ENCODE data around the gene RPRD2.
A peak's percentile ranks its signal among the peaks of the same experiment; 100 is the strongest.
"Not testable (repeated sequence)": the region's sequence is repeated elsewhere in the genome, so short reads cannot be mapped to it uniquely, and the experiment has no call there.

RPRD2 gene

DNA sequence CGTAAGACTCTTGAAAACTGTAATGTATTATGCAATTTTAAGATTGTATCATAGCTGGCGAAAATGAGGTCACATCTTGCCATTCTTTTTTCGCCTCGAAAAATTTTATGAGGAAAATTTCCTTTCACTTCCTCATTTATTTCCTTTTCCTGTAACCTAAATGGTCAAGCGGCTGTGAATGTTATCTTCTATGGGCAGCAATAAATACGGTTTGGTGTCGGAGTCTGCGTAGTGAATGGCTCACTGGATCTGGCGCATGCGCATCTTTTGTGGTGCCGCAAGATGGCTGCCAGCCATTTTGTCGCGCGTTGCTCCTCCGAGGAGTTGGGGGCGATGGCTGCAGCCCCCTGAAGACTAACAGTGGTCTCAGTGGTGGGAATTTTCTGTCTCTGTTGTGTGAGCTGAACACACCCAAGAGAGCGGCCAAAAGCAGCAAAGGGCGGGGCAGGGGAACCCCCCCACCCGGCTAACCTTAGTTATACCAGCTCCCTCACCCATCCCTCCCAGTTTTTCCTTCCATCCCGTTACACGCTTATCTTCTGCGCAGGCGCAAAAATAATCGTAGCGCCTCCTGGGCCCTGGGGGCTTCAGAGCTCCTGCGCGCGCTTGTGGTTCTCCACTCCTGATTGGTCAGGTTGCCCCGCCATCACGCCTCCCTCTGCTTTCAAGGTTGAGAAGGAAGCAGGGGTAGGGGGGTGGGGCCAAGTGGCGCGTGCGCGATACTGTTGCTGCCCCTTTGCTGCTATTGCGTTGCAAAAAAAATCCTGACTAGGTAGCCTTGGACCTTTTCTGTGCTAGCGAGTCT lies at the start of gene RPRD2:
Gene RPRD2, plus strand, starts transcription at position 722 of the 805 bp plus-strand sequence. CDS start 568 bp downstream, outside the sequence.
- Mint-ChIP-seq H3K4me1 (peaks cover 20% of the 10 kb centered on the region), H3K4me3 (peak within 1 kb of the TSS; percentile 92), H3K27ac (peak within 1 kb of the TSS; percentile 99), H3K36me3 (peaks cover 45% of the 10 kb centered on the region), H3K9me3 (no peaks in the 10 kb centered on the region)
- peak; percentile 97 for ATAC-seq
- DNase-seq (ENCODE audit: low spot score in 2 of 2): peak; percentile 90 to 99

DNA sequence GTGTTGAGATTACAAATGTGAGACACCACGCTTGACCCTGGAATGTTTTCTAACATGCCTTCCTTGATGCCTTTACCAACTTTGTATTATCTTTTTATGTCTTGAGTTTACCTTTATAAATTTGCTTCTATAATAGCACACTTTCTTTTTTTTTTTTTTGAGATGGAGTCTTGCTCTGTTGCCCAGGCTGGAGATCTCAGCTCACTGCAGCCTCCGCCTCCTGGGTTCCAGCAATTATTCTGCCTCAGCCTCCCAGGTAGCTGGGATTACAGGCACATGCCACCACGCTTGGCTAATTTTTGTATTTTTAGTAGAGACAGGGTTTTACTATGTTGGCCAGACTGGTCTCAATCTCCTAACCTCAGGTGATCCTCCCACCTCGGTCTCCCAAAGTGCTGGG lies 49.3 kb upstream of the RPRD2 start:
- ATAC-seq; H3K36me3 Mint-ChIP-seq; H3K4me3 Mint-ChIP-seq; H3K27ac Mint-ChIP-seq; H3K9me3 Mint-ChIP-seq; H3K4me1 Mint-ChIP-seq; DNase-seq (ENCODE audit: low spot score in 2 of 2): not testable (repeated sequence)

DNA sequence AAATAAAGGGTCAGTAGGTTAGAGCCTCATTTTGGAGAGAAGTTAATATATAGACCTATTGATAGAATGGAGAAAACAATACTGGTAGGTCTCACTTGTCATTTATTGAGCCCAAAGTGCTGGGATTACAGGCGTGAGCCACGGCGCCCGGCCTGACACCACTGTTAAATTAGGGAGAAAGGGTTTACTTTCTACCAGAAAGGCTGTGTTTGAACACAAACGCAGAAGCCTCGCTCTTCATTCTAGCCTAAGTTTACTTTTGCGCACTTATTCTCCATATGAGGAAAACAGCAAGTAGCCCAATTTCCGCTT lies 43.3 kb upstream of the RPRD2 start:
- no peak for ATAC-seq
- DNase-seq (ENCODE audit: low spot score in 2 of 2): peak in 1 of 2 donors; percentile 51
- H3K9me3 Mint-ChIP-seq: no peaks in the 10 kb centered on the region
- peaks cover 46% of the 10 kb centered on the region for H3K36me3 Mint-ChIP-seq
- peak overlapping the region; percentile 99 for H3K4me3 Mint-ChIP-seq
- H3K4me1 Mint-ChIP-seq: peaks cover 9% of the 10 kb centered on the region
- H3K27ac Mint-ChIP-seq: peak overlapping the region; percentile 99

DNA sequence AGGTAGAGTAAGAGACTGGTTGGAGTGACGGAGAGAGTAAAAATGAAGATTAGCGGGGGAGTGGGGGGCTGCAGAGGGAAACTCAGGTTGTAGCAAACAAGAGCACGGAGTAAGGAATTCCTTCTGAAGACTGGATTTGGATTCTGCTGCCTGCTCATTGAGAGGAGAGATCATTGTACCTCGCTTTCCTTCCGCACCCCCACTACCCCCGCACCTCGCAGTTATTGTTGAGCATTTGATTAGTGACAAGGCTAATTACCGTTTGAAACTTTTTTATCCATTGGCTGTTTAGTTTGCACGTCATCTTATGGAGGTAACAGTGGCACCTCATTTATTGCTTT lies 42.2 kb upstream of the RPRD2 start:
- DNase-seq (ENCODE audit: low spot score in 2 of 2): no peak
- H3K4me1 Mint-ChIP-seq: peaks cover 14% of the 10 kb centered on the region
- H3K36me3 Mint-ChIP-seq: peaks cover 57% of the 10 kb centered on the region
- H3K4me3 Mint-ChIP-seq: peak overlapping the region; percentile 99
- ATAC-seq: no peak
- peak overlapping the region; percentile 99 for H3K27ac Mint-ChIP-seq
- H3K9me3 Mint-ChIP-seq: no peaks in the 10 kb centered on the region

DNA sequence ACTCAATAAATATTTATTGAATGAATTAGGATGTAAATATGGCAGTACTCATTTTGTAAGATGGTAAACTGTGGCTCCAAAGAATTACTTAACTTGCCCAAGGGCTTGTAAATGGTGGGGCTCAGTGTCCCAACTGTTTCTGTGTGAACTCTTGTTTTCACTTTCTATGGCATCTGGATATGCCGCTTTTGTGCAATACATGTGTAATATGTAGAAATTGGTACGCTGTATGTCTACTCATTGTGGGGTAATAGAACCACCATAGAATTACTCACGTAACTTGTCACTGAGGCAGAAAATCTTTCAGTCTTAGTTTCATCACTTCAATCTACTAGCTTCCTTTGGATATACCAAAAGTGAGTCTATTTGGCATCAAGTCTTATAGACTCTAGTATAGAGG lies 41.6 kb upstream of the RPRD2 start:
- ATAC-seq: peak; percentile 89

DNA sequence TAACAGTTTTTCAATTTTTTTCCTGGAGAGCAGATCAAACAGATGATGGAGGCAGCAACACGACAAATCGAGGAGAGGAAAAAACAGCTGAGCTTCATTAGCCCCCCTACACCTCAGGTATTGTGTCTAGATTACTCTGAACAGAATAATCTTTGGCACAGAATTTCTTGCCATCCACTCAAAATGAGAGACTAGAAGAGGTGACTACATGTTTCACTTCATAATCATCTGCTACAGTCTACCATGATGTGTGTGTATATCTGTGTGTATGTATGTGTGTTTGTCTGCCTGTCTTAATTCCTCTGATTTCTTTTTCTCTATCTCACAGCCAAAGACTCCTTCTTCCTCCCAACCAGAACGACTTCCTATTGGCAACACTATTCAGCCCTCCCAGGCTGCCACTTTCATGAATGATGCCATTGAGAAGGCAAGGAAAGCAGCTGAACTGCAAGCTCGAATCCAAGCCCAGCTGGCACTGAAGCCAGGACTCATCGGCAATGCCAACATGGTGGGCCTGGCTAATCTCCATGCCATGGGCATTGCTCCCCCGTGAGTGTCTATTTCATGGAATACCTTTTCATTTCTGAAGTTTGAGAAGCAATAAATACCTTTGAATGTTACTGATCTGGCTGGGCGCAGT lies 31.2 kb upstream of the RPRD2 start:
- Mint-ChIP-seq H3K4me3 (no peak overlapping the region), H3K9me3 (no peaks in the 10 kb centered on the region), H3K27ac (peak overlapping the region; percentile 53), H3K4me1 (peaks cover 15% of the 10 kb centered on the region), H3K36me3 (peaks cover 100% of the 10 kb centered on the region)
- ATAC-seq (peak; percentile 51), DNase-seq (ENCODE audit: low spot score in 2 of 2) (no peak)

More for the DNA sequence above, 41.6 kb upstream of the RPRD2 start:
- peaks cover 63% of the 10 kb centered on the region for H3K36me3 Mint-ChIP-seq
- no peaks in the 10 kb centered on the region for H3K9me3 Mint-ChIP-seq
- H3K4me1 Mint-ChIP-seq: peaks cover 14% of the 10 kb centered on the region
- peak overlapping the region; percentile 99 for H3K4me3 Mint-ChIP-seq
- peak overlapping the region; percentile 99 for H3K27ac Mint-ChIP-seq
- no peak for DNase-seq (ENCODE audit: low spot score in 2 of 2)

DNA sequence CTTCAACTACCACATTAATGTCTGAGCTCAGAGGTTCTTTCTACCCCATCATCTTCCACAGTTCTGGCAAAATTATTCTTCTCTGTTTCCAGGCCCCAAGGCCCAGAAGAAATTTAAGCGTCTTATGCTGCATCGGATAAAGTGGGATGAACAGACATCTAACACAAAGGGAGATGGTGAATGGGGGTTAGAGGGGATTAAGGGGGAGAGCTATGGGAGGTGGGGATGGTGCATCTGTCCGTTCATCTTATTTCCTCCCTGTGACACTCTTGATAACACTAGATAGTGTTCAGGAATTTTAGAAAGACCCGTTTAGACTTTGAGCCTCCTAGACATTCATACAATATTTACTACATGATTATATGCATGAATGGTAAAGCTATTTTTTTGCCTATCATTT lies 17.6 kb upstream of the RPRD2 start:
- Mint-ChIP-seq H3K36me3 (peaks cover 100% of the 10 kb centered on the region), H3K27ac (no peak overlapping the region)

DNA sequence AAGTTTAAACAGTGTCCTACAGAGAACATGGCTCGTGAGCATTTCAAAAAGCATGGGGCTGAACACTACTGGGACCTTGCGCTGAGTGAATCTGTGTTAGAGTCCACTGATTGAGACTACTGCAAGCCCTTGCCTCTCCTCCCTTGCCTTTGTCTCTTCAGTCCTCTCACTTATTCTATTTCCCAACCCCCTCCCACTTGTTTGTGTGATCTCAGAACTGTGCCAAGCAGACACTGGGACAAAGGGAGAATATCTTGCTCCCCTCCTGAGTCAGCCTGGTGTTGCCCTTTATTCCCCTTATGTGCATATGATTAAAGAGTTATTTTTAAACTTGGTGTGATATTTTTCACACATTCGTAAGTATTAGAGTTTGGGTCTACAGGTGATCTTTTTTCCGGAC lies 11.1 kb upstream of the RPRD2 start:
- H3K9me3 Mint-ChIP-seq: no peaks in the 10 kb centered on the region
- no peaks in the 10 kb centered on the region for H3K4me1 Mint-ChIP-seq
- no peak overlapping the region for H3K4me3 Mint-ChIP-seq
- no peak for ATAC-seq
- H3K27ac Mint-ChIP-seq: peak overlapping the region; percentile 51
- peaks cover 99% of the 10 kb centered on the region for H3K36me3 Mint-ChIP-seq
- DNase-seq (ENCODE audit: low spot score in 2 of 2): no peak

More for the DNA sequence above, 17.6 kb upstream of the RPRD2 start:
- no peaks in the 10 kb centered on the region for H3K9me3 Mint-ChIP-seq
- no peaks in the 10 kb centered on the region for H3K4me1 Mint-ChIP-seq
- ATAC-seq (no peak), DNase-seq (ENCODE audit: low spot score in 2 of 2) (no peak)
- no peak overlapping the region for H3K4me3 Mint-ChIP-seq

DNA sequence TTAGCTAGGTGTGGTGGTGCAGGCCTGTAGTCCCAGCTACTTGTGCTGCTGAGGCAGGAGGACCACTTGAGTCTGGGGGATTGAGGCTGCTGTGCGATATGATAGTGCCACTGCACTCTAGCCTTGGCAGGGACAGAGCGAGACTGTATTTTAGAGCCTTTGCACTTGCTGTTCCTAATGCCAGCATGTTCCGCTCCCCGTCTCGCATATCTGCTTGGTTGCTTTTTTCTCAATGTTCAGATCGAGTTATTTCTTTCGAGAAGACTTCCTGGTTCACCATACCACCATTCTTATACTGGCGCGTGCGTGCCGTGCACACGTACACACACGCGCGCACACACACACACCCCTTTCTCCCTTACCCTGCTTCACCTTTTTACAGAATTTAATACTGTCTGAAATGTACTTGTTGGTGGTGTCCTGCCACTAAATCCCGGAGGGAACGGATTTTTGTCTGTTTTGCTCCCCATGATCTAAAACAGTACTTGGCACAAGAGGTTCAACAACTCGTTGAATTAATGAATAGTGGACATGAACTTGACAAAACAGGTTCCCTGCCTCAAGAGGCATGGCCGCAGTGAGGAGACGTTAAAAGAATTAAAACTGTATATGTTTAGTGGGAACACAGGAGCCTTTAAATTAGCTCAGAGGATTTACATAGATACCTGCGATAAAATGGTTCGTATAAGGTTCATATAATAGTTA lies 1.1 kb upstream of the RPRD2 start:
- Mint-ChIP-seq H3K36me3 (peaks cover 40% of the 10 kb centered on the region), H3K4me3 (peak overlapping the region; percentile 92), H3K9me3 (no peaks in the 10 kb centered on the region), H3K4me1 (peaks cover 18% of the 10 kb centered on the region), H3K27ac (peak overlapping the region; percentile 99)
- DNase-seq (ENCODE audit: low spot score in 2 of 2) (no peak), ATAC-seq (no peak)

DNA sequence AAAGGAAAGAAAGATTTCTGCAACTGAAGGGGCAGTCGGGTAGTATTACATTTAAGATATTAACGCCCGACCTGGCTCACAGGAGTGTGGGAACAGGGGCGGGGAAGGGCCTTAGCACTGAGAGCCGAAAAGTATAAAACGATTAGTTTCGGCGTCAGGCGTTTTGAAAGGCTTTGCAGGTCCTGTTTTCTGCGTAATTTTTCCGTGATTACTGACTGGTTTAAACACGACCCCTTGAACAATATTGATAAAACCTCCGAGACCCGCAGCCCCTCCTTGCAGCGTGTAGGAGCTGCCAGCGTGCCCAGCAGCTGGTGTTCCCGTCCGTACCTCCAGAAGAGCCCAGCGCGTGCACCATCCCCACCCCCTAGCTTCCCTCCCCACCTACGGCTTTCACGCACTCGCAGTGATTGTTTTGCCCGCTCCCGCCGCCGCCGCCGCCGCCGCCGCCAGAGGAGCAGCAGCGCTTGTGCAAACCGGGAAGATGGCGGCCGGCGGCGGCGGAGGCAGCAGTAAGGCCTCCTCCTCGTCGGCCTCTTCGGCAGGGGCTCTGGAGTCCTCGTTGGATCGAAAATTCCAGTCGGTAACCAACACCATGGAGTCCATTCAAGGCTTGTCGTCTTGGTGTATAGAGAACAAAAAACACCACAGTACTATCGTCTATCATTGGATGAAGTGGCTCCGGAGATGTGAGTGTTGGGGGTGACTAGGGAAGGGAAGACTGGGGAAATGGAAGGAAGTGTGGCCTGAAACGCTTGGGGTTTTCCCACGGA lies 470 bp downstream of the RPRD2 start:
- Mint-ChIP-seq H3K9me3 (no peaks in the 10 kb centered on the region), H3K36me3 (peaks cover 48% of the 10 kb centered on the region)

DNA sequence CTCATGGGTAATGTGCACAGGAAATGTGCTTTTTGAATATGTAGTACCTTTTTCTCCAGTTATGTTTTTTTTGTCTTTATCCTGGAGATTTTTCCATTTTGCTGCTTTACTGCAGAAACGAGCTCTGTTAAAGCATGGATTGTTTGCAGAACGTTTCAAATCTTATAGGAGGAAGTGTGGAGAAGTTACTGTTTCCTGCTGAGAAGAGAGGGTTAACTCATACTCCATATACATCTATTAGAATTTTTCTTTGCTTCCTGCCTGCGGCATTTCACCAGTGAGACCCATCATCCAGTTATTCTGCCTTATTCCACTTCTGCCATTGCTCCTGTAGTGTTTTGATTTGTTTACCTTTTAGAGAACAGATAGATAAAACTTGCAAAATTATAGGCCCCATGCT lies 2.0 kb downstream of the RPRD2 start:
- Mint-ChIP-seq H3K9me3 (no peaks in the 10 kb centered on the region), H3K27ac (peak overlapping the region; percentile 99), H3K4me1 (peaks cover 22% of the 10 kb centered on the region), H3K36me3 (peaks cover 48% of the 10 kb centered on the region), H3K4me3 (peak overlapping the region; percentile 92)
- ATAC-seq: no peak
- peak in 1 of 2 donors; percentile 46 for DNase-seq (ENCODE audit: low spot score in 2 of 2)

More for the DNA sequence above, 470 bp downstream of the RPRD2 start:
- peak; percentile 53 for ATAC-seq
- peaks cover 20% of the 10 kb centered on the region for H3K4me1 Mint-ChIP-seq
- peak overlapping the region; percentile 99 for H3K27ac Mint-ChIP-seq
- peak overlapping the region; percentile 92 for H3K4me3 Mint-ChIP-seq
- DNase-seq (ENCODE audit: low spot score in 2 of 2): peak; percentile 48 to 85

DNA sequence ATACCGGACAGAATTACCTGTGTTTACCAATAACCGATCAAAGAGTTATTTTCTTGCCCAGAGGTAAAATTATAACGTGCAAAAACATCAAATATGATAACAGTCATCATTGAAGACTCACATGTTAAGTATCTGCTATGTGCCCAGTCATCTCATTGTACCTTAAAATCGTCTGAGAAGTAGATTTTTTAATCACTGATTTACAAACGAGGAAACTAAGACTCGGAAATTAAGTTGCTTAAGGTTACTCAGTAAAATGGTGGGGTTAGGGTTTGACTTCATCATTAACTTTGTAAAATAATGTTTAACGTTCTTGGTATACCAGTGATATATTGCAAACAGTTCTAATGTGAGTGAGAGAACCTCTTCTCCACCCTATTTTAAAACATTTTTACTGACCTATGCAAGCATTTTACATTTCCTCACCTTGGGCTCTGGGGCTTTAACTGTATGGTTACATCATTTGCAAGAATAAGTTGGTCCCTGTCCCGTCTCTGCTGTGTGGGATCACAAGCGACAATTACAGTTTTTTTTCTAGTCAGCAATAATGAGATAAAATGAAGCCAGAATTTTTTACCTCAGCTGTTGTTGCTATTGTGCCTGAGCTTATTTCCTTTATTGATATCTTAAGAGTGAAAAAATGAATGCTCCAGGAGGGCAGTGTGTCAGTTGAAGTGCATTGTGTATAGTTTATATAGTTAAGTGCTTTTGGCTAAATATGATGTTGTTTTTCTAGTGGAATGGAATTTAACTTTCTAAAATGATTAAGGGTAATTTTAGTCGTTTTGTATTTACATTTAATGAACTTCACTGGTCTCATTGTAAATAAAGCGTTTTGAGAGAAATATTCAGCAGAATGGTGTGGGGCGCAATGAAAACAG lies 2.7 kb downstream of the RPRD2 start:
- peaks cover 24% of the 10 kb centered on the region for H3K4me1 Mint-ChIP-seq
- ATAC-seq (no peak), DNase-seq (ENCODE audit: low spot score in 2 of 2) (peak in 1 of 2 donors; percentile 46)
- H3K9me3 Mint-ChIP-seq: no peaks in the 10 kb centered on the region
- peaks cover 48% of the 10 kb centered on the region for H3K36me3 Mint-ChIP-seq
- H3K27ac Mint-ChIP-seq: peak overlapping the region; percentile 99
- H3K4me3 Mint-ChIP-seq: peak overlapping the region; percentile 92

DNA sequence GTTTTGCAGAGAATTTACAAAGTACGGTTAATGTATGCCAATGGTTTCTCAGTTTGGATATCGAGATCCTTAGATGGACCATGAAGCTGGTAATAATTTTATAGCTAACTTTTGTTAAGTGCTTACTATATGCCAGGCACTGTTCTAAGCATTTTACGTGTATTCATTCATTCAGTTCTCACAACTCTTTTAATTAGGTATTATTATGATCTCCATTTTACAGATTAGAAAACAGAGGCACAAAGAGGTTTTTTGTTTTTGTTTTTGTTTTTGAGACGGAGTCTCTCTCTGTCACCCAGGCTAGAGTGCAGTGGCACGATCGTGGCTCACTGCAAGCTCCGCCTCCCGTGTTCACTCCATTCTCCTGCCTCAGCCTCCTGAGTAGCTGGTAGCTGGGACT lies 7.2 kb downstream of the RPRD2 start:
- Mint-ChIP-seq H3K4me1 (peaks cover 54% of the 10 kb centered on the region), H3K9me3 (no peaks in the 10 kb centered on the region), H3K27ac (no peak overlapping the region), H3K36me3 (peaks cover 13% of the 10 kb centered on the region), H3K4me3 (no peak overlapping the region)
- DNase-seq (ENCODE audit: low spot score in 2 of 2) (no peak), ATAC-seq (no peak)

DNA sequence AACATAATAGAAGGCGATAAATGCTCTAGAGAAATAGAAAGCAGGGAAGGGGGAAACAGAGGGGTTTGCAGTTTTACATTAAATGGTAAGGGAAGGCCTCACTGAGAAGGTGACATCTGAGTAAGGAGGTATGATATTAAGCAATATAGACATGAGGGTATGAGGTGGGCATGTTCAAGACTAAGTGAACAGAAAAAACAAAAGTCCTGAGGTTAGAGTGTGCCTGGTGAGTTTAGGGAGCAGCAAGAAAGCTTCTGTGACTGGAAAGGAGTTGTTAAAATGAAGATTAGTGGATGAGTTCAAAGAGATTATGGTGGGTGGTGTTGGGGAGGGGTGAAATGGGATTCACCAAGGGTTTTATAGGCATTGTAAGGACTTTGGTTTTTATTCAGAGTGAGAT lies 8.6 kb downstream of the RPRD2 start:
- H3K9me3 Mint-ChIP-seq: no peaks in the 10 kb centered on the region
- H3K4me1 Mint-ChIP-seq: peaks cover 48% of the 10 kb centered on the region
- H3K27ac Mint-ChIP-seq: no peak overlapping the region
- no peak for DNase-seq (ENCODE audit: low spot score in 2 of 2)
- ATAC-seq: peak; percentile 60
- no peak overlapping the region for H3K4me3 Mint-ChIP-seq
- peaks cover 13% of the 10 kb centered on the region for H3K36me3 Mint-ChIP-seq
